ENCODE measurements around the gene SCGB1C2.

- TF ChIP-seq NFRKB (IDR thresholded peaks at IDR 0.05) (no peak), FOXM1 (IDR thresholded peaks at IDR 0.05; ENCODE audit: borderline replicate concordance) (no peak), ZNF384 (IDR thresholded peaks at IDR 0.05) (no peak), ELF4 (IDR thresholded peaks at IDR 0.05) (no peak), BHLHE40 (IDR thresholded peaks at IDR 0.05; ENCODE audit: borderline replicate concordance) (no peak), LEF1 (IDR thresholded peaks at IDR 0.05; ENCODE audit: borderline replicate concordance) (no peak), ARNT (IDR thresholded peaks at IDR 0.05) (no peak), SP1 (IDR thresholded peaks at IDR 0.05) (no peak), HDGF (IDR thresholded peaks at IDR 0.05; ENCODE audit: borderline replicate concordance) (no peak), TARDBP (IDR thresholded peaks at IDR 0.05) (no peak), FOXK2 (IDR thresholded peaks at IDR 0.05) (no peak), FOXA1 (IDR thresholded peaks at IDR 0.05) (no peak)
Measured at GRCh38 chr17:157901-158300, 20.5 kb downstream of the SCGB1C2 start.

Measured in HEK293T (cell line).